ENCODE results near the gene LGALS3BP.

LGALS3BP gene

DNA sequence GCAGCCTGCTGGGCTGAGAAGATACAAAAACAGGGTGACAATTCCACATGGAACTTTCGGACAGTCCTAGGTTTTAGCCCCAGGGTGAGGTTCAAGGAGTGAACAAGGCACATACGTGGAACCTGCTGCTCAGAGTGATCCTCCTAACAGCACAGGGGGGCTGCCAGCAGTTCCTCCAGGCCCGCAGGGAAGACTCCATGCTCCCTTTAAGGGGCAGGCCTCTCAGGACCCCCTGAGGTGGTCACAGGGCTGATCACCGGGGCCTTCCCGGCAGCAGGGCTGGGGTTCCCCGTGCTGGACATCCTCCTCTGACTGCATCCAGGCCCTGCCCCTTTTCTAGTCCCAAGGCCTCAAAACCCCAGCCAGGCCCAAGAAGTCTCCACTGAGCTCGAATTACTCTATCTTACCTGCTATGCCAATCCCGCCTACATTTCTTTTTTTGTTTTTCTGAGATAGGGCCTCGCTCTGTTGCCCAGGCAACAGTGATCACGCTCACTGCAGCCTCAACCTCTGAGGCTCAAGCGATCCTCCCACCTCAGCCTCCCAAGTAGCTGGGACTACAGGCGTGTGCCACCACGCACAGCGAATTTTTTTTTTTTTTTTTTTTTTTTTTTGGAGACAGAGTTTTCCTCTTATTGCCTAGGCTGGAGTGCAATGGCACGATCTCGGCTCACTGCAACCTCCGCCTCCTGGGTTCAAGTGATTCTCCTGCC, 19.5 kb upstream of the LGALS3BP start:
- no peak for DNase-seq (ENCODE audit: low read depth)

DNA sequence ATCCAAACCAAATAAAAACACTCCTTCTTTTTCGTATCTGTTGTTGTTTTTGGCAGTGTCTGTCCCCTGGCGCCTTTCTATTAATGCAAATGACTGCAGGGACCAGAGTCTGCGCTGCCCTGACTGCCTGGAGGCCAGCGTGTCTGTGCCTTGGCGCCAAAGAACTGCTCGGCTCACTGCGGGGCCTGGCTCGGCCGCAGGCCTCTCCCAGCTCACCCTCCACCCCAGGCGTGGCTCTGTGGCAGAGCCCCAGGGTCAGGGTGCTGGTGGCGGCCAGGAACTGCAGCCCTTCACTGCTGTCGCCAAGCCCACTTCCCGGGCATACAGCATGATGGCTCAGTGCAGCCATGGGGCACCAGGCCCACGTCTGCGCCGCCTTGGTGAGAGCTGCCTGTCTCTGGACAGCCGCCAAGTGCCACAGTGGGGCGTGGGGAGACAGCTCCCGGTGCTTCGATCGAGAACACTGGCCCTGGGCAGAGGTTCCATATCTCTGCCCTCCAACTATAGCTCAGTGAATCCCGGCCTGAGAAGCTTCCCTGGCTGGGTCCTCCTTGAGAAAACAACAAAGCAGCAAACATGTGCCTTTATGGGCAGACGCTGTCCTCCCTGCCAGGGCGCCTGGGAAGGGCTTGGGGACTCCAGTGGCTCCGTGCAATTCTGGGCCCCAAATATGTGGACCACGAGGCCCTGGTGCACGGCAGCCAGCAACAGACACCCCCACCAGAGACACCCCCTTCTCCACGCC, 18.8 kb upstream of the LGALS3BP start:
- no peak for DNase-seq (ENCODE audit: low read depth)

DNA sequence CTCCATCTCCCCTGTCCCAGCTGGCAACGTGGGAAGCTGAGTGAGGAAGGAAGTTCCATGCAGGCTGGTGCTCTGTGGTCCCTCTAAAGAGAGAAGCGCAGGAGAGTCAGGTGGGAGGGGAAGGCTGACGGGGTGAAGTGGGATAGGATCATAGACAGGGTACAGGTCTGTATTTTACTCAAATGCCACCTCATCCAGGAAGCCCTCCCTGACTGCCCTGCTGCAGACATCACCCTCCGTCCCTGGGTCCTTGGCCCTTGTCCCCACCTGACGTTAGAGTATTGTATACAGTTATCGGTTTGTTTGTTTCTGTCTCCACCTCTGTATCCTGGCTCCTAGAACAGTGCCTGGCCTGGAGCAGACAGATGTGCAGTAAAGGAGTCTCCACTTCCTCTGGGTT, 18.2 kb upstream of the LGALS3BP start:
- DNase-seq (ENCODE audit: low read depth) = no peak

GRCh38 chr17:78997231-78997741, 17.6 kb upstream of the LGALS3BP start:
- DNase-seq (ENCODE audit: low read depth) = no peak

- no peak for DNase-seq (ENCODE audit: low read depth)
These were observed 17.1 kb upstream of the LGALS3BP start for GRCh38 chr17:78996781-78997201.

- DNase-seq (ENCODE audit: low read depth) = no peak
These were observed 16.2 kb upstream of the LGALS3BP start for GRCh38 chr17:78995761-78996451.

DNA sequence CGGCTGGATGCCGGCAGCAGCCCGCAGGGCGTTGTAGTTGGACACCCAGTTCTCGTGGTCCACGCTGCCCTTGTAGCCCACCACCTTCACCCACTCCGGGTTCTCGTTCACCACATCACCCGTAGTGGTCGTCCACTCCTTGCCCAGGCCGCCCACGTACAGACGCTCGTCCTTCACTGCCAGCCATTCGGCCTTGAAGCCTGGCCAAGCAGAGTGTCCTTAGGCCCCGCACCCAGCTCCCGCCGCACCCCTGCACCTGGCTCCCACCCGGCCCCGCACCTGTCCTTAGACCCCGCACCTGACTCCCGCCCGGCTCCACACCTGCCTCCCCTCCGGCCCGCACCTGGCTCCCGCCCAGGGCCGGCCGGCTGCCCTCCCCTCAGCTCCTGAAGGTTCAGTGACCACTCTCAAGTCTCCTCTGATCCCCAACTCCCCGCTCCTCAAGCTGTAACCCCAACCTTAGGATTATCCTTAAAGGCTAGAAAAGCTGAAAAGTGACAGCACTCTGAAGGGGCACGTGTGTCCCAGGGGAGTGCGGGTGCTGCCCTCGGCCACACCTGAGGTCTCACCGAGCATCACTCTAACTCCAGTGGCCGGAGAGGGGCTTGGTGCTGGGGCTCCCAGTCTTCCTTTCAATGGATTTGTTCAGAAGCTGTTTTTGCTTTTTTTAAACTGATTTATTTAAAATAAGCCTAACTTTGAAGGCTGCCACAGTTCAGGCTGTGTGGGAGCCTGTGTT, 15.5 kb upstream of the LGALS3BP start:
- DNase-seq (ENCODE audit: low read depth) = no peak

DNA sequence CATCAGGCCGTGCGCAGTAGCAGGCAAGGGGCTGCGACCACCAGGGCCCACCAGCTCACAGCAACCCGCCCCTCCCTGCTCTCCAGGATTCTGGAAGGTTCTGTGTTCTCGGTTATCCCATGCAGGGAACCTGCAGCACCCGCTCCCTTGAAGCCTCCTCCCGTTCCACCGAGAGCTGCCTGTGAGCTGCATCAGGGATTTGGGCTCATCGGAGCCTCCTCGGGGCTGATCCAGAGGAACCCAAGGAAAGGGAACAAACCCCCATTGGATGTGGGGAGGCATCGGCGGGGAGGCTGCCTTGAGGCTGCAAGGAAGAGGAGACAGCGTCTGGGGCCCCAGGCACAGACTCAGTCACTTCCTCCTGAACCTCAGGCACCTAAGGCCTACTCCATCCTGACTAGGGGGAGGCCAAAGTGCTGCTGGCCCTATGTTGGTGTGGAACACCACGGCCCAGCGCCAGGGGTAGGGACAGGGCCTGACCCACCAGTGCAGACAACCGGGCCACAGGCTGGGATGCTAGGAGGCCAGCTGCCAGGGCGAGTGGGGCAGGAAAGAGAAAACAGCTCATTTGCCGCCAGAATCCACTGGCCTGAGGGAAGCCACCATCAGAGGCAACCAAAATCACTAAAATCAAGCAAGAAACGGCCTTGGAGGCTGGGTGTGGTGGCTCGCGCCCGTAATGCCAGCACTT, 14.4 kb upstream of the LGALS3BP start:
- DNase-seq (ENCODE audit: low read depth) = no peak

DNA sequence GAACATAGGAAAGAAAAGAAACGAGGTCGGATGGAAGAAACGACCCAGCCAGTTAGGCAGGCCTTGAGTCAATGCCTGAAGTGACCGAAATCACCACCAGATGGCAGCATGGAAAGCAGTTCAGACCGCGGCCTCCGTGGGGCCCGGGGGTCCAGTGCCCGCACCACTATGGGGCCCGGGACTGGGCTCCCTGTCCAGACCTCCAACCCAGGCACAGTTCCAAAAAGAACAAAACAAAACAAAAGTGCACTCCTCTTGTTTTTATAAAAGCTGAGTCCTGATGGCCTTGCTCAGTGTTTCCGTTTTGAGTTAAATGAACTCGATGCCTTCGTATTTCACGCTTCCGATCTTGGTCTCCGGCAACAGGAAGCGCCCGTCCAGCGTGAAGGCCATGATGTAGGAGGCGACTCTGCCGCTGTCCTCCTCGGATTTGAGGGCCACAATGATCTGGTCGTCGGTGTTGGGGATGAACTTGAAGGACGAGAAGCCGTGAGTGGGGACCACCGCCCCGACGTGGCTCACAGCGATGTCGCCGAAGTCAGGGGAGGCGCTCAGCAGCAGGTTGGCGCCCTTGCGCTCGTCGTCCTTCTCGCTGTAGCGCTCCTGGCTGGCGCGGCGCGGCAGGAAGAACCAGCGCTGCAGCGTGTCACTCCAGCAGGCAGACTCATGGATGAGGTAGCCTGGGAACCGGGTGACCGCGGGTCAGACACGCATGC, 13.7 kb upstream of the LGALS3BP start:
- DNase-seq (ENCODE audit: low read depth) = no peak

- no peak for DNase-seq (ENCODE audit: low read depth)
These were observed 13.0 kb upstream of the LGALS3BP start for GRCh38 chr17:78992542-78993212.

DNA sequence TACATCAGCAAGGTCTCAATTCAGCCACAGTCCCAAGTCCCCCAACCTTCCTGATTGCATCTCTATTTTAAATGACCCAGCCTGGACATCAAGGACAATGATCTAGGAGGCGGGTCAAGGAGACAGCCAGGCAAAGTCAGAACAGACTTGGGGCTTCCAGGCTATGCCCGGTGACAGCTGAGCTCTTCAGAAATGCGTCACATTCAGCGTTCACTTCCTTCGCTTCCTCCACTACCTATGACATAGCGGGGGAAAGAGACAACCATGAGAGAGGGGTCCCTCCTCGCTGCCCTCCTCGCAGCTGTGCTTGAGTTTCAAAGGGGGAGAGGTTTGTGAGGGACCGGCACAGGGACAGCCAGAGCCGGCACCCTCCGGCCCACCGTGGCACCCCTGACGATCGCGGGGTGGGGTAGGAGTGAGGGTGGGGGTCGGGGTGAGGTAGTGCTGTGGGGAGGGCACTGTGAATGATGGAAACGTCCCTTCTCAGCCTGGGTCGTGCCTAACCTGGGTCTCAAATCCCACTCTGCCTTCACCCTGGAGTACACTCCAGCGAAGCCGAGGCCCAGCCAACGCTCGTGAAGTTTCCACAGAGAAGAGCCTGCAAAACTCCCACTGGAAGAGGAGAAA, 12.3 kb upstream of the LGALS3BP start:
- DNase-seq (ENCODE audit: low read depth) = no peak

DNA sequence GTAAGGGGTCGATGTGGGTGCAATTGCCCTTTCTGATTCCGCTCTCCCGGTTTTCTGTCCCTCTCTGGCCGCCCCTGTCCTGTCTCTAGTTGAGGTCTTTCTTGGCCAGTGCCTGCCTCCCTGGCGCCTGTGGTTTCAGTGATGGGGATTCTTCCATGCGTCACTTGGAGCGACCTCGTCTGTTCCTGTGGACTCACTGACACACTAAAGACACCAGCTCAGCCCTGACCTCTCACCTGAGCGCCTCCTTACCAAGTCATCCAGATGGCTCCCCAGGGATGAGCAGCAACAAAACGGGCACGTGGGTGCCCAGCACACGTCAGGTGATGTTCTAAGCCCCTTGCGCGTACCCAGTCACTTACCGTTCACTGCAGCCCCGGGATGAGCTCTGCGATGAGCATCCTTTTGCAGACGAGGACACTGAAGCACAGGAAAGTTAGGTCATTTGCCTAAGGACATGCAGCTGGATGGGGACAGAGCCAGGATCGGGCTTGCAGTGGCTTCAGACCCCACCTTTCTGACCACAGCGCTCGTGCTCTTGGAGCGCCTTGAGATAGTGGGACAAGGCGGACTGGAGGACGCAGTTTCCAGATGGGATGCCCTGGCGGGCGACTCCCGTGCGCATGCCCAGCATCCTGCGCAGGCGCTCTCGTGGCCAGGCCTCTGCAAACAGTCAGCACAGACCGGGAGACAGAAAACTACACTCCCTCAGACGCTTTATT, 11.5 kb upstream of the LGALS3BP start:
- DNase-seq (ENCODE audit: low read depth) = no peak

- no peak for DNase-seq (ENCODE audit: low read depth)
These were observed 10.8 kb upstream of the LGALS3BP start for GRCh38 chr17:78990349-78991016.

GRCh38 chr17:78988152-78988551, 8.4 kb upstream of the LGALS3BP start:
- no peak for DNase-seq (ENCODE audit: low read depth)

GRCh38 chr17:78986649-78987328, 7.1 kb upstream of the LGALS3BP start:
- DNase-seq (ENCODE audit: low read depth) = no peak

DNA sequence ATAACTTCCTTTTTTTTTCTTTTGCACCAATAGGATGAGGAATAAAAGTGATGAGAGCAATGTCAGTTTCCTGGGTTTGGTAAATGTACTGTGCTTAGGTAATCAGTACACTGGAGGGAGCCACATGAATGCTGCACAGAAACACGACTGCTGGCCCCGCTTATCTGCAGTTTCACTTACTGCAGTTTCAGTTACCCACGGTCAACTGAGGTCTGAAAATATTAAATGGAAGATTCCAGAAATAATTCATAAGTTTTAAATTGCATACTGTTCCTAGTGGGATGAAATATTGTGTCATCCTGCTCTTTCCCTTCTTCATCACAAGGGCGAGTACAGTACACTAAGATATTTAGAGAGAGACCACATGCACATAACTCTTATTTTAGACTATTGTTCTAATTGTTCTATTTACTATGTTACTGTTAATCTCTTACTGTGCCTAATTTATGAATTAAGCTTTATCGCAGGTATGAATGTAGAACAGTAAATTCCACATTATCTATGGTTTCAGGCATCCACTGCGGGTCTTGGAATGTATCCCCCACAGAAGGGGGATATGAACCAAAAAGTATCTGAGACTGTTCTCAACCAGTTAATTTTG, 6.4 kb upstream of the LGALS3BP start:
- DNase-seq (ENCODE audit: low read depth) = no peak

DNA sequence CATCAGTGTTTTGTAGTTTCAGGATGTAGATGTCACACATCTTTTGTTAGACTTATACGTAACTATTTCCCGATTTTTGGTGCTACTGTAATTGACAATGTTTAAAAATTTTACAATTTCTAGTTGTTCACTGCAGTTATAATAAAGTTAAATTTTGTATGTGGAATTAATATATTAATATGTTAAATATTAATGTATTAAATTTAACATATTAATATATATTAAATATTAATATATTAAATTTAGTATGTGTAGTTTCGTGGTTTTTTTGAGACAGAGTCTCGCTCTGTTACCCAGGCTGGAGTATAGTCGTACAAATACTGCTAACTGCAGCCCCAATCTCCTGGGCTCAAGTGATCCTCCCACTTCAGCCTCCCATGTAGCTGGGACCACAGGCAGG, 5.7 kb upstream of the LGALS3BP start:
- no peak for DNase-seq (ENCODE audit: low read depth)

Data from GM04504 (cell line).